CD14-positive monocyte (primary cell): Measurements from ENCODE around the gene EPHA3. TPM values are rescaled to one million over a fixed set of nuclear protein-coding genes. Genes with fewer than 3 reads are reported as not detected.

Experiments used
- DNase-seq, 3 donors: peaks; one replicate each; pipeline ENCODE4 v3.0.0-alpha.2; 2011 to 2022
- H2AFZ ChIP-seq: 2 replicates; pipeline ENCODE4 v1.6.0; 2012; ENCODE audit warnings: mild to moderate bottlenecking, low read depth, low read length, inconsistent platforms; ENCODE audit not compliant: insufficient read depth, poor library complexity, severe bottlenecking
- H3K27ac ChIP-seq, 2 donors: 1 replicate in 1 of 2; 2 replicates in 1 of 2; pipeline ENCODE4 v1.5.1; 2012 to 2013; ENCODE audit warnings: low read length in 2 of 2, control low read depth in 1 of 2, inconsistent platforms in 1 of 2, low read depth in 1 of 2, mild to moderate bottlenecking in 1 of 2
- H3K27me3 ChIP-seq, 2 donors: one replicate each; pipeline versions ENCODE4 v1.6.0 to v1.6.1; 2011 to 2013; ENCODE audit warnings: low read length in 2 of 2; ENCODE audit not compliant: control insufficient read depth in 2 of 2, insufficient read depth in 2 of 2
- H3K36me3 ChIP-seq, 2 donors: replicated peaks in 1 of 2; 1 replicate in 1 of 2; 2 replicates in 1 of 2; pipeline versions ENCODE4 v1.5.1 to v1.6.1; 2012 to 2013; ENCODE audit warnings: low read length in 2 of 2, control low read depth in 1 of 2, inconsistent platforms in 1 of 2, mild to moderate bottlenecking in 1 of 2; ENCODE audit not compliant: insufficient read depth in 2 of 2, control insufficient read depth in 1 of 2
- H3K4me1 ChIP-seq, 2 donors: 1 replicate in 1 of 2; 2 replicates in 1 of 2; pipeline versions ENCODE4 v1.5.1 to v1.6.1; 2012 to 2013; ENCODE audit warnings: low read length in 2 of 2, control low read depth in 1 of 2, inconsistent platforms in 1 of 2, mild to moderate bottlenecking in 1 of 2, moderate library complexity in 1 of 2; ENCODE audit not compliant: insufficient read depth in 2 of 2, control insufficient read depth in 1 of 2
- H3K4me2 ChIP-seq: replicated peaks from 2 replicates; pipeline ENCODE3; 2012; ENCODE audit warnings: low read length, moderate library complexity, mild to moderate bottlenecking; ENCODE audit not compliant: poor library complexity, severe bottlenecking; ENCODE audit errors: extremely low read depth
- H3K4me3 ChIP-seq, 3 experiments: fragments of 200-600 bp in 1 of 3; sonication (generic) in 1 of 3; replicated peaks in 1 of 3; 1 replicate in 2 of 3; 2 replicates in 1 of 3; pipeline ENCODE4 v1.5.1; 2011 to 2013; ENCODE audit warnings: low read length in 3 of 3, mild to moderate bottlenecking in 3 of 3, control low read depth in 2 of 3, low read depth in 2 of 3, inconsistent platforms in 1 of 3, moderate library complexity in 1 of 3
- H3K79me2 ChIP-seq: 2 replicates; pipeline ENCODE4 v1.6.0; 2012; ENCODE audit warnings: mild to moderate bottlenecking, control low read depth, inconsistent platforms, low read length, moderate library complexity; ENCODE audit not compliant: insufficient read depth
- H3K9ac ChIP-seq: 2 replicates; pipeline ENCODE4 v1.6.0; 2017; ENCODE audit warnings: low read length, mild to moderate bottlenecking; ENCODE audit not compliant: insufficient read depth, poor library complexity, severe bottlenecking
- H3K9me3 ChIP-seq, 2 donors: replicated peaks in 1 of 2; 1 replicate in 1 of 2; 2 replicates in 1 of 2; pipeline versions ENCODE4 v1.5.1 to v1.6.1; 2012 to 2013; ENCODE audit warnings: low read length in 2 of 2, control low read depth in 1 of 2; ENCODE audit not compliant: control insufficient read depth in 1 of 2, insufficient read depth in 1 of 2
- H4K20me1 ChIP-seq: 2 replicates; pipeline ENCODE4 v1.6.0; 2012; ENCODE audit warnings: mild to moderate bottlenecking, low read length, control low read depth, moderate library complexity; ENCODE audit not compliant: insufficient read depth
- H3K27ac Mint-ChIP-seq, 7 donors: one replicate each; pipeline ENCODE4 v1.8.0; 2020; ENCODE audit warnings: mild to moderate bottlenecking in 7 of 7, mixed read lengths in 7 of 7, moderate library complexity in 6 of 7, inconsistent platforms in 2 of 7
- H3K27me3 Mint-ChIP-seq, 3 donors: one replicate each; pipeline ENCODE4 v1.8.0; 2021 to 2022; ENCODE audit warnings: low read depth in 3 of 3, mild to moderate bottlenecking in 3 of 3, mixed read lengths in 3 of 3, moderate library complexity in 3 of 3, inconsistent platforms in 1 of 3
- H3K36me3 Mint-ChIP-seq, 2 donors: one replicate each; pipeline ENCODE4 v1.8.0; 2020; ENCODE audit warnings: mixed read lengths in 2 of 2, inconsistent platforms in 1 of 2, mild to moderate bottlenecking in 1 of 2
- H3K4me1 Mint-ChIP-seq: one replicate; pipeline ENCODE4 v1.8.0; 2020; ENCODE audit warnings: mild to moderate bottlenecking, mixed read lengths
- H3K4me3 Mint-ChIP-seq, 2 donors: one replicate each; pipeline ENCODE4 v1.8.0; 2020; ENCODE audit warnings: mild to moderate bottlenecking in 2 of 2, mixed read lengths in 2 of 2, moderate library complexity in 1 of 2
- H3K9me3 Mint-ChIP-seq, 7 donors: one replicate each; pipeline ENCODE4 v1.8.0; 2020 to 2022; ENCODE audit warnings: mixed read lengths in 7 of 7, mild to moderate bottlenecking in 6 of 7, moderate library complexity in 6 of 7, inconsistent platforms in 2 of 7
- CTCF ChIP-seq: fragments of 200-600 bp; IDR thresholded peaks from one replicate; pipeline ENCODE4 v1.8.0; 2022; ENCODE audit warnings: antibody characterized with exemption, mild to moderate bottlenecking
- WGBS: methylation state at CpG from one replicate; pipeline ENCODE4 v1.1.5; 2013; ENCODE audit warnings: missing lambda C conversion rate; ENCODE audit not compliant: insufficient coverage; 5-methylcytosine and 5-hydroxymethylcytosine counted together
- intact Hi-C, 2 donors: fragments of 100-400 bp; cut with micrococcal nuclease; formaldehyde crosslinking; loops; one replicate each; pipeline versions ENCODE4 v1.15.0 to v1.15.1; 2023
- polyA plus RNA-seq, 3 donors: library from polyadenylated mRNA; depleted of rRNA in 1 of 3; unstranded in 2 of 3; stranded (reverse) in 1 of 3; fragments of 300-500 nt in 2 of 3; fragments of >200 nt in 1 of 3; fragmentation: Illumina TruSeq in 2 of 3; gene quantifications; 1 replicate in 2 of 3; 2 replicates in 1 of 3; pipeline ENCODE4 v1.2.3, GENCODE V29; 2012 to 2021

EPHA3 gene
- polyA plus RNA-seq, 3 donors: not detected

- Mint-ChIP-seq H3K4me3 (no peak overlapping the region), H3K9me3 (peaks cover 0 to 2% (median 0%) of the 10 kb centered on the region in 7 donors), H3K4me1 (no peaks in the 10 kb centered on the region), H3K27ac (no peak overlapping the region), H3K36me3 (no peaks in the 10 kb centered on the region), H3K27me3 (no peaks in the 10 kb centered on the region)
- Histone ChIP-seq H3K9ac (no peak overlapping the region), H3K4me3 (no peak overlapping the region), H3K27ac (no peak overlapping the region), H3K27me3 (no peaks in the 10 kb centered on the region), H3K9me3 (no peaks in the 10 kb centered on the region), H3K4me1 (no peaks in the 10 kb centered on the region), H4K20me1 (no peaks in the 10 kb centered on the region), H2AFZ (no peak overlapping the region), H3K36me3 (no peaks in the 10 kb centered on the region), H3K4me2 (no peak overlapping the region), H3K79me2 (no peaks in the 10 kb centered on the region)
- intact Hi-C loops: no loop called here
- 50% methylated on average over 1 of the region's 3 CpGs for WGBS
- no peak for DNase-seq
- TF ChIP-seq CTCF: no peak
Measured at GRCh38 chr3:89419647-89420241, 312.3 kb downstream of the EPHA3 start.

DNA sequence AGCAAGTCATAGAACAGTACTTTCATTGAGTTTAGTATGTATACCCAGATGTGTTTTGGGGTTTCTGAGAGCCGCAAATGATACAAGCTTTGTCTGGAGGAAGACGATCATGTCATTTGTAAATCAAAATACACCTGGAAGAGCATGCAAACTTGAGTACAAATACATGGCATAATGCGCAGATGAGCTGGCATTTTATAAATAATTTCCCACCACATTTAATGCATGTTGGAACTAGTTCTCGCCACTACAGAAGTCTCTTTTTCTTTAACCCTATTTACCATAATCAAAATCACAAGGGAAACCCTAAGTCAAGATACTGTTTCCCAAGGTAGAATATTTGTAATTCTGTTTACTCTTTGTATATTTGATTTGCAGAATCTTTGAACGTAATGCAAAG lies 318.6 kb downstream of the EPHA3 start:
- no peaks in the 10 kb centered on the region for H4K20me1 ChIP-seq
- H2AFZ ChIP-seq: no peak overlapping the region
- intact Hi-C loops: no loop called here
- H3K4me1 Mint-ChIP-seq: no peaks in the 10 kb centered on the region
- no peaks in the 10 kb centered on the region for H3K79me2 ChIP-seq
- H3K4me3 Mint-ChIP-seq: no peak overlapping the region
- no peaks in the 10 kb centered on the region for H3K36me3 Mint-ChIP-seq
- no peak overlapping the region for H3K27ac Mint-ChIP-seq
- no peak overlapping the region for H3K4me2 ChIP-seq
- H3K27me3 Mint-ChIP-seq: no peaks in the 10 kb centered on the region
- H3K4me1 ChIP-seq: no peaks in the 10 kb centered on the region
- no peaks in the 10 kb centered on the region for H3K9me3 Mint-ChIP-seq
- no peaks in the 10 kb centered on the region for H3K9me3 ChIP-seq
- no peaks in the 10 kb centered on the region for H3K27me3 ChIP-seq
- no peak overlapping the region for H3K27ac ChIP-seq
- no peak overlapping the region for H3K4me3 ChIP-seq
- no peaks in the 10 kb centered on the region for H3K36me3 ChIP-seq
- DNase-seq: no peak
- 100% methylated on average over 1 of the region's 5 CpGs for WGBS
- H3K9ac ChIP-seq: no peak overlapping the region
- no peak for TF ChIP-seq CTCF
